DMS 273 treated with DMSO at 0.1 percent for 48 hours (cell line): Measurements from ENCODE around the gene OSER1.
"Not testable (repeated sequence)": the region's sequence is repeated elsewhere in the genome, so short reads cannot be mapped to it uniquely, and the experiment has no call there.

ENCODE experiments used
- DNase-seq: peaks from one replicate; lab custom pipeline; 2025; lab: John Stamatoyannopoulos, UW

The OSER1 gene

GRCh38 chr20:44200983-44201382 lies 9.6 kb downstream of the OSER1 start:
- no peak for DNase-seq

- DNase-seq = no peak
Measured at GRCh38 chr20:44200371-44200770, 10.2 kb downstream of the OSER1 start.

GRCh38 chr20:44199877-44200276 lies 10.7 kb downstream of the OSER1 start:
- DNase-seq = no peak

- no peak for DNase-seq
Measured at GRCh38 chr20:44198872-44199271, 11.7 kb downstream of the OSER1 start.

- no peak for DNase-seq
Measured at GRCh38 chr20:44196271-44196670, 14.3 kb downstream of the OSER1 start.

- no peak for DNase-seq
Measured at GRCh38 chr20:44195605-44196004, 15.0 kb downstream of the OSER1 start.

GRCh38 chr20:44193801-44194200 lies 16.8 kb downstream of the OSER1 start:
- no peak for DNase-seq

- not testable (repeated sequence) for DNase-seq
Measured at GRCh38 chr20:44191640-44192039, 18.9 kb downstream of the OSER1 start.

GRCh38 chr20:44190197-44190852 lies 20.2 kb downstream of the OSER1 start:
- peak; percentile 12 for DNase-seq

GRCh38 chr20:44188752-44189151 lies 21.8 kb downstream of the OSER1 start:
- DNase-seq = no peak

GRCh38 chr20:44187772-44188709 lies 22.5 kb downstream of the OSER1 start:
- no peak for DNase-seq

GRCh38 chr20:44187054-44187771 lies 23.4 kb downstream of the OSER1 start, which contains the start of gene JPH2:
JPH2 (minus strand) TSS chr20:44187188; CDS start chr20:44186705, 483 bp downstream.
- DNase-seq = no peak

GRCh38 chr20:44186674-44187053 lies 23.9 kb downstream of the OSER1 start:
- no peak for DNase-seq

- DNase-seq = no peak
Measured at GRCh38 chr20:44186201-44186600, 24.4 kb downstream of the OSER1 start.

GRCh38 chr20:44185574-44185973 lies 25.0 kb downstream of the OSER1 start:
- DNase-seq = no peak

- DNase-seq = no peak
Measured at GRCh38 chr20:44183282-44183681, 27.3 kb downstream of the OSER1 start.

GRCh38 chr20:44182863-44183262 lies 27.7 kb downstream of the OSER1 start:
- no peak for DNase-seq

GRCh38 chr20:44182135-44182765 lies 28.3 kb downstream of the OSER1 start:
- DNase-seq = no peak

GRCh38 chr20:44181611-44182010 lies 29.0 kb downstream of the OSER1 start:
- no peak for DNase-seq

GRCh38 chr20:44180814-44181213 lies 29.8 kb downstream of the OSER1 start:
- no peak for DNase-seq

- DNase-seq = no peak
Measured at GRCh38 chr20:44176833-44177534, 33.6 kb downstream of the OSER1 start.
